ENCODE measurements around the gene KLRF2.

The KLRF2 gene

GRCh38 chr12:9902539-9903228 lies 21.4 kb downstream of the KLRF2 start:
- DNase-seq: no peak
- H3K9me3 ChIP-seq: no peaks in the 10 kb centered on the region
- H3K27me3 ChIP-seq: no peaks in the 10 kb centered on the region; the same call in 1 of the 2 replicates
- H3K4me3 ChIP-seq (ENCODE audit: low read depth, low read length): no peak overlapping the region
- H3K36me3 ChIP-seq: no peaks in the 10 kb centered on the region
- no peak for TF ChIP-seq CTCF (IDR thresholded peaks at IDR 0.05; ENCODE audit: low read depth, low read length)
- no peaks in the 10 kb centered on the region for H3K4me1 ChIP-seq

- H3K4me3 ChIP-seq (ENCODE audit: low read depth, low read length): no peak overlapping the region
- no peak for DNase-seq
- H3K4me1 ChIP-seq: no peaks in the 10 kb centered on the region
- H3K36me3 ChIP-seq: no peaks in the 10 kb centered on the region
- no peaks in the 10 kb centered on the region; the same call in 1 of the 2 replicates for H3K27me3 ChIP-seq
- TF ChIP-seq CTCF (IDR thresholded peaks at IDR 0.05; ENCODE audit: low read depth, low read length): no peak
- H3K9me3 ChIP-seq: no peaks in the 10 kb centered on the region
These were observed 25.6 kb downstream of the KLRF2 start for GRCh38 chr12:9906873-9907272.

- DNase-seq: no peak
- H3K36me3 ChIP-seq: no peaks in the 10 kb centered on the region
- no peaks in the 10 kb centered on the region for H3K4me1 ChIP-seq
- H3K9me3 ChIP-seq: no peaks in the 10 kb centered on the region
- no peak overlapping the region for H3K4me3 ChIP-seq (ENCODE audit: low read depth, low read length)
- TF ChIP-seq CTCF (IDR thresholded peaks at IDR 0.05; ENCODE audit: low read depth, low read length): no peak
- H3K27me3 ChIP-seq: no peaks in the 10 kb centered on the region; the same call in 1 of the 2 replicates
These were observed 26.5 kb downstream of the KLRF2 start for GRCh38 chr12:9907769-9908168.

GRCh38 chr12:9908350-9908749 lies 27.1 kb downstream of the KLRF2 start:
- no peak for DNase-seq
- Histone ChIP-seq H3K27me3 (no peaks in the 10 kb centered on the region; the same call in 1 of the 2 replicates), H3K4me3 (ENCODE audit: low read depth, low read length) (no peak overlapping the region), H3K36me3 (no peaks in the 10 kb centered on the region), H3K9me3 (no peaks in the 10 kb centered on the region), H3K4me1 (no peaks in the 10 kb centered on the region)
- TF ChIP-seq CTCF (IDR thresholded peaks at IDR 0.05; ENCODE audit: low read depth, low read length): no peak

GRCh38 chr12:9909724-9910123 lies 28.4 kb downstream of the KLRF2 start:
- H3K27me3 ChIP-seq: no peaks in the 10 kb centered on the region; the same call in 1 of the 2 replicates
- no peak for DNase-seq
- H3K4me3 ChIP-seq (ENCODE audit: low read depth, low read length): no peak overlapping the region
- TF ChIP-seq CTCF (IDR thresholded peaks at IDR 0.05; ENCODE audit: low read depth, low read length): no peak
- no peaks in the 10 kb centered on the region for H3K9me3 ChIP-seq
- H3K4me1 ChIP-seq: no peaks in the 10 kb centered on the region
- H3K36me3 ChIP-seq: no peaks in the 10 kb centered on the region

- H3K9me3 ChIP-seq: no peaks in the 10 kb centered on the region
- no peak for TF ChIP-seq CTCF (IDR thresholded peaks at IDR 0.05; ENCODE audit: low read depth, low read length)
These were observed 29.6 kb downstream of the KLRF2 start for GRCh38 chr12:9910716-9911421.

More at GRCh38 chr12:9910716-9911421, 29.6 kb downstream of the KLRF2 start:
- no peaks in the 10 kb centered on the region for H3K4me1 ChIP-seq
- no peak for DNase-seq
- H3K36me3 ChIP-seq: no peaks in the 10 kb centered on the region
- no peaks in the 10 kb centered on the region; the same call in 1 of the 2 replicates for H3K27me3 ChIP-seq
- no peak overlapping the region for H3K4me3 ChIP-seq (ENCODE audit: low read depth, low read length)
